Right cardiac atrium (tissue), 5 donors: ENCODE results near the gene SAMSN1. TPM values are rescaled to one million over a fixed set of nuclear protein-coding genes. Genes with fewer than 3 reads are reported as not detected.
A peak's percentile ranks its signal among the peaks of the same experiment; 100 is the strongest.

ENCODE experiments used
- ATAC-seq, 2 donors: fragments of 200-7000 bp; cut with Tn5 transposase; one replicate each; pipeline versions ENCODE4 v1.8.0 to v1.9.1; 2020; ENCODE audit warnings: moderate library complexity in 2 of 2, mild to moderate bottlenecking in 1 of 2
- DNase-seq, 3 donors: peaks; one replicate each; pipeline ENCODE4 v3.0.0-alpha.2; 2020
- H3K27ac ChIP-seq: one replicate; pipeline ENCODE4 v1.5.1; 2013; ENCODE audit warnings: mild to moderate bottlenecking, low read length, control low read depth, moderate library complexity
- H3K27me3 ChIP-seq: one replicate; pipeline ENCODE4 v1.6.1; 2013; ENCODE audit not compliant: control insufficient read depth, insufficient read depth
- H3K4me1 ChIP-seq: one replicate; pipeline ENCODE4 v1.6.1; 2013; ENCODE audit warnings: low read length; ENCODE audit not compliant: control insufficient read depth, insufficient read depth
- H3K4me3 ChIP-seq: one replicate; pipeline ENCODE4 v1.5.1; 2013; ENCODE audit warnings: low read length, control low read depth
- H3K9me3 ChIP-seq: one replicate; pipeline ENCODE4 v1.6.1; 2013; ENCODE audit warnings: low read length; ENCODE audit not compliant: control insufficient read depth
- WGBS: extraction: QIAGEN DNeasy Blood & Tissue Kit; methylation state at CpG from one replicate; pipeline ENCODE4 v1.1.7; 2013; 5-methylcytosine and 5-hydroxymethylcytosine counted together
- intact Hi-C, 4 donors: fragments of 100-400 bp; cut with DNase I; formaldehyde crosslinking; loops; one replicate each; pipeline versions ENCODE4 v1.11.0 to v1.14.0; 2022 to 2023
- polyA plus RNA-seq: library from polyadenylated mRNA; stranded (reverse); fragments of 200-250 nt; gene quantifications from one replicate; pipeline ENCODE4 v1.2.3, GENCODE V29; 2013
- total RNA-seq, 4 donors: library from RNA; stranded (reverse); fragmentation: NEBNext Ultra II Directional; extraction: Animal tissue kit (Norgen Biotek cat#: 25700); gene quantifications; one replicate each; pipeline ENCODE4 v1.2.1, GENCODE V29; 2021
- donor health status: healthy with polysubstance abuse.
- donor health status: DM: no; HTN: yes; CAD: no.
- donor health status: DM: no; HTN: no; CAD: no.
- donor health status: DM: no; HTN: yes; CAD: no; lungs with severe emphysema.
- donor health status: DM: yes; HTN: yes; CAD: no.

The SAMSN1 gene
- total and polyA plus RNA-seq, 5 donors, result 1.9 to 4.7 (median 3.6) TPM

DNA sequence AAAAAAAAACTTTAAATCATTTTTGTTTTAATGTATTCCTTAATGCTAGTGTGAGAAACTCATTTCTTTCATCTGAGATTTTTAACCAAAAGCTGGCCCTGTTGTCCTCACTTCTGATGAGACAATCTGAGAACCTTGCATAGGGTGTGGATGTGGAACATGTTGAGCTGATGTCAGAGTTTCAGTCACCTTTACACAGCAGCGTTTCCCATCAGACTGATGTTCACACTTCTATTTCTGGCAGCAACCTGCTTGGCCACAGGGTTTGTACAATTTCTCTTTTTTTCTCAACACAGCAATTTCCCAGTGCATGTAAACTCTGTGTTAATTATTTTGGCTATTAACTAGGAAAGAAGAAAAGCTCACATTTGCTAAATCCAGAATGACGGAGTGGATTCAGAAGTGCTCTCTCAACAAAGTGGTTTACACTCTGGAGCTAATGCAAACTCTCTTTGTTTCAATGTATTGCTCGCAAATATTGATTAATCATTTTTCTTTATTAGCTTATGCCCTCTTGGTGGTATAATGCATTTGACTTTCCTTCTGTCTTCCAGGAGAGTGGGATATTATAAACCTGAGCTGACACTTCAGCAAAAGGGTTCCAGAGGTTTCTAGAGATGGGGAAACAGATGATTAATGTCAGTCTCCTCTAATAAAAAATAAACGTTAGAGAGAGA, 92.6 kb downstream of the SAMSN1 start:
- no peak overlapping the region for H3K4me3 ChIP-seq
- no peaks in the 10 kb centered on the region for H3K9me3 ChIP-seq
- ATAC-seq (peak in 1 of 2 donors; percentile 57), DNase-seq (no peak)
- no peaks in the 10 kb centered on the region for H3K27me3 ChIP-seq
- no peak overlapping the region for H3K27ac ChIP-seq
- intact Hi-C loops, result no loop called here
- WGBS, result 63% methylated on average over 4 of the region's 4 CpGs
- H3K4me1 ChIP-seq, result no peaks in the 10 kb centered on the region

DNA sequence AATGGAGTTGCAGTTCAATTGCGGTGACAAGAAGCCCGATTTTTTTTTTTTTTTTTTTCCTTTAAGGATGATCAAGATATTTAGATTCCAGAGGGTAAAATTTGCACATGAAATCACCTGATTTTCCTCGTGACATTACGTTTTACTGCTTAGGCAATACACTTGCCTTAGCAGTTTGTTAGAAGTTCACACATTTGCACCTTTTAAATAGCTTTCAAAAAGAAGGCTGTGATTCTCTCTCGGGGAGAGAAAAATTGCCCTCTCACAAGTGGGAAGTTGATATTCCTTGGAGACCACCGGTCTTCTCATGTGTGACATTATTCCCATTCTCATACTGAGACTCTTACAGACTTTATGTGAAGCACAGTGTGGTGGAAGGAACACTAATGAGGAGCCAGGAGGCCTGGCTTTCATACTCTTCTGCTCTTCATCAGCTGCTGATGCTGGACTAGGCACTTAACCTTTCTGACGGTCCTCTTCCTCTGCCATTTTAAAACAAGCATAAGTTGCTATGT, 93.3 kb downstream of the SAMSN1 start:
- intact Hi-C loops, result no loop called here
- no peaks in the 10 kb centered on the region for H3K4me1 ChIP-seq
- H3K27me3 ChIP-seq, result no peaks in the 10 kb centered on the region
- ATAC-seq (no peak), DNase-seq (no peak)
- H3K9me3 ChIP-seq, result no peaks in the 10 kb centered on the region
- 82% methylated on average over 7 of the region's 7 CpGs for WGBS
- H3K4me3 ChIP-seq, result no peak overlapping the region
- no peak overlapping the region for H3K27ac ChIP-seq

DNA sequence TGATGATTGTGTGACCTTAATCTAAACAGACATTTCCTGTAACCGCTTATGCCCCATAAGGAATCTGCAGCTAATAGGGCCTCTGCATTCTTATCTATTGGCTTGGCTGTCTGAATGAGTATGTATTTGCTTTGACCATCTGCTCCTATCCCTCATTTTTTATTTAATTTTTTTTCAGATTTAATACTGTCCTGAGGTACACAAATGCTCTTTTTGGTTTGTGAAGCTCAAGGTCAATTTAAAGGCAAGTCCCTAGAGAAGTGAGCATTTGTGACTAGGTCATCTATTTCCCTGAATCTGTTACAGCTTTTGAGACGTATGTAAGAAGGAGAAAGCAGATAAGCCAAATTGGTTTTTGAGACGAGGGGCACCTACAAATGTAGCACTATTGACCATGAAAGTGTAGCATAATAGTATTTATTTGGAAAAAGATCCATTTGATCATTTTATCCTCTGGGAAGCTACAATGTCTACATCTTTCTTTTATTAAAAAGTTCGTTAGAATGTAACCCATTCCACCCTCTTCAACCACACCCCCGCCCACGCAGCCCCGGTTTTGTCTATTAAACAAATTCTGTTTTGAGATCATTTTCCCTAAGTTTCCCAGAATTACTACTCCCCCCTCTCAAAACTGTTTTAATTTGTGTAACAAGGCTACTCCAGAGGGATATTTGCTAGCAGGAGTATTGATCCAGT, 93.9 kb downstream of the SAMSN1 start:
- H3K4me1 ChIP-seq, result no peaks in the 10 kb centered on the region
- intact Hi-C loops, result no loop called here
- no peak overlapping the region for H3K27ac ChIP-seq
- H3K27me3 ChIP-seq, result no peaks in the 10 kb centered on the region
- no peaks in the 10 kb centered on the region for H3K9me3 ChIP-seq
- ATAC-seq (no peak), DNase-seq (no peak)
- 69% methylated on average over 7 of the region's 7 CpGs for WGBS
- H3K4me3 ChIP-seq, result no peak overlapping the region

DNA sequence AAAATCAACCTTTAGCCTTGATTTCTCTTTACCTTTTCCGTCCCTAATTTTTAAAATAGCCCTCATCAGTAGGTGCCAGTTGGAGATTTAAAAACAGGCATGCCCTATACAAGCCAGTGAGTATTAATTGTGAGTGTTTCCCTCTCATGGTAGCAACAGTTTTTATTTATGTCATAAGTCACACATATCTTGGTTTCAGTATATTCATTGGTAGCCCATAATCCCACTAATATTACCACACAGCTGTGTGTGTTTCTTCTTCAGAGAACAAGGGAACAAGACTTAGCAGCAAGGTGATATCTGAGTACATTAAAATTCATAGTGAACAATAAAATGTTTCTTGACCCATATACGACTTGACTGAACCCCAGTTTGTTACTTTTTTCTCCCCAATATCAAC, 94.6 kb downstream of the SAMSN1 start:
- no peak for DNase-seq
- Histone ChIP-seq H3K9me3 (no peaks in the 10 kb centered on the region), H3K4me1 (no peaks in the 10 kb centered on the region), H3K27ac (no peak overlapping the region), H3K27me3 (no peaks in the 10 kb centered on the region), H3K4me3 (no peak overlapping the region)
- WGBS, result 74% methylated on average over 2 of the region's 2 CpGs
- no peak for ATAC-seq
- intact Hi-C loops, result no loop called here

DNA sequence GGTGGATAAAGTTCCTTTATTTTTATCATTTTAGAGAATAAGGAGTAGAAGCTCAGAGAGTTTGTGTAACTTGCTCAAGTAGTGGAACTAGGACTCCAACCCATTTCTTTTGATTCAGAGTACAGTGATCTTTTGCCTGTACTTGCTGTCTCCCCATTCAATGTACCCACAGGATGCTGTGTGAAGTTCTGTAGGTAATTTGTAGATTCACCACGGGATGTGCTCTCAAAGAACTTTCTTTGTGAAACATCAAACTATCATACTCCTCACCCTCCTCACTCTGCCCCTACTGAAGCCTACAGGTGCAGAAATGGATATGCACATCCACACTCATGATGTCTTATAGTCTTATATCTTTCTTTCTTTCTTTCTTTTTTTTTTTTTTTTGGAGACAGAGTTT, 97.3 kb downstream of the SAMSN1 start:
- Histone ChIP-seq H3K4me1 (no peaks in the 10 kb centered on the region), H3K4me3 (no peak overlapping the region), H3K27ac (no peak overlapping the region), H3K27me3 (no peaks in the 10 kb centered on the region), H3K9me3 (no peaks in the 10 kb centered on the region)
- WGBS, result 87% methylated on average over 1 of the region's 1 CpG
- DNase-seq (no peak), ATAC-seq (no peak)
- intact Hi-C loops, result no loop called here

DNA sequence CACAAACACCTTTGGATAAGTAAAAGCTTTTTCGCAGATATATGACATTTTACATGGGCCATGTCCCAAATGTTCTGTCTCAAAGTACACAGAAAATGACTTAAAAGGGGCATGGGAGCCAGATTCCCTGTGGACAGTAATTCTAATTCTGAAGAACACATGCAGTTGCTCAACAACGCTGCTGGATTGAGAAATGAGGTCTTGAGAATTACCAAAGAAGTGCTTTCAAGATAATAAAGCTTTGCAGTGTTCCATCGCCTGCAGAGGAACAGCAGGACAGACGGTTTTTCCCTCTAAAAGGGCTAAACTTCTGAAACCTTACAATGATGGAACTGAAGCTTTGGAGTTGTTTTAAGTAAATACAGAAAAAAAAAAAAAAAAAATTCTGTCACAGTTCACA, 107.9 kb downstream of the SAMSN1 start:
- ATAC-seq (no peak), DNase-seq (no peak)
- H3K27me3 ChIP-seq, result no peaks in the 10 kb centered on the region
- intact Hi-C loops, result no loop called here
- no peaks in the 10 kb centered on the region for H3K9me3 ChIP-seq
- H3K27ac ChIP-seq, result no peak overlapping the region
- no peak overlapping the region for H3K4me3 ChIP-seq
- no peaks in the 10 kb centered on the region for H3K4me1 ChIP-seq
- WGBS, result 62% methylated on average over 4 of the region's 4 CpGs

DNA sequence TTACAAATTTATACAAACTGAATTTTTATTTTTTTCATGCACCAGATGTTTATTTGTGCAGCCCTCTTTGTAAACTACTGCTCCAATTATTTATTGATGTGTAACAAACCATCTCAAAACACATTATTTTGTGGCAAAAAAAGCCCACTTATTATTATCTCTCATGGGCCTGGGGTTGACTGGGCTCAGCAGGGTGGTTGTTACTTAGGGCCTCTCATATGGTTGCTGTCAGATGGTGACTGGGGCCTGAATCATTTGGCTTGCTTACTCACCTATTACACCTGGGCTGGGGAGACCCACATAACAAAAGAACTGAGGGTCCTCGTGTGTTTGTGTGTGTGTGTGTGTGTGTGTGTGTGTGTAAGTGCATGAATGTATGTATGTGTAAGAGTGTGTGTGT, 110.7 kb downstream of the SAMSN1 start:
- Histone ChIP-seq H3K4me1 (no peaks in the 10 kb centered on the region), H3K27me3 (no peaks in the 10 kb centered on the region), H3K9me3 (no peaks in the 10 kb centered on the region), H3K4me3 (no peak overlapping the region), H3K27ac (no peak overlapping the region)
- no peak for ATAC-seq
- intact Hi-C loops, result no loop called here
- WGBS, result 95% methylated on average over 1 of the region's 1 CpG
- no peak for DNase-seq

Other genes starting within 250 kb of the SAMSN1 start
- gene HSPA13, start 163.2 kb downstream of the SAMSN1 start, total RNA-seq, result 10 to 100 TPM; 16.0 to 37.6 (median 17.8) TPM
- 9.1 TPM for gene HSPA13, start 163.2 kb downstream of the SAMSN1 start, polyA plus RNA-seq